NCI-H2107 (cell line): ENCODE measurements around the gene SLC17A4.

ENCODE experiments used
- DNase-seq: peaks from one replicate; lab custom pipeline; 2025; lab: John Stamatoyannopoulos, UW

Gene SLC17A4

GRCh38 chr6:25816252-25816651 lies 61.7 kb downstream of the SLC17A4 start:
- no peak for DNase-seq

- DNase-seq, result no peak
Observed at GRCh38 chr6:25821341-25821740, 66.8 kb downstream of the SLC17A4 start.

GRCh38 chr6:25829375-25829774 lies 74.8 kb downstream of the SLC17A4 start:
- DNase-seq, result no peak

- no peak for DNase-seq
Observed at GRCh38 chr6:25830458-25830857, 75.9 kb downstream of the SLC17A4 start.
